Cardiac fibroblast (primary cell): ENCODE results near the gene CHCHD3.

Experiments
- DNase-seq, 2 donors: peaks; one replicate each; pipeline versions ENCODE4 v3.0.0 to v3.0.0-alpha.2; 2010; ENCODE audit warnings: low read depth in 2 of 2
- H3K4me3 ChIP-seq, 2 donors: replicated peaks in 1 of 2; 1 replicate in 1 of 2; 2 replicates in 1 of 2; pipeline ENCODE4 v1.5.1; 2011; ENCODE audit warnings: low read depth in 2 of 2, low read length in 2 of 2, mild to moderate bottlenecking in 2 of 2, moderate library complexity in 1 of 2
- CTCF ChIP-seq: IDR thresholded peaks from one replicate; pipeline ENCODE4 v1.5.1; 2011; ENCODE audit warnings: low read depth, mild to moderate bottlenecking, low read length, inconsistent platforms

CHCHD3 gene

GRCh38 chr7:132943645-132944044 is 138.2 kb downstream of the CHCHD3 start:
- H3K4me3 ChIP-seq: no peak overlapping the region
- no peak for TF ChIP-seq CTCF
- DNase-seq: no peak

- TF ChIP-seq CTCF: no peak
- H3K4me3 ChIP-seq: no peak overlapping the region
- DNase-seq: no peak
Measured at GRCh38 chr7:132942701-132943100, 139.2 kb downstream of the CHCHD3 start.

GRCh38 chr7:132941905-132942304 is 140.0 kb downstream of the CHCHD3 start:
- DNase-seq: no peak

GRCh38 chr7:132941428-132941827 is 140.5 kb downstream of the CHCHD3 start:
- H3K4me3 ChIP-seq: no peak overlapping the region
- no peak for DNase-seq
- no peak for TF ChIP-seq CTCF

More at GRCh38 chr7:132941905-132942304, 140.0 kb downstream of the CHCHD3 start:
- H3K4me3 ChIP-seq: no peak overlapping the region
- no peak for TF ChIP-seq CTCF

GRCh38 chr7:132940084-132940483 is 141.8 kb downstream of the CHCHD3 start:
- no peak overlapping the region for H3K4me3 ChIP-seq
- TF ChIP-seq CTCF: no peak
- no peak for DNase-seq

GRCh38 chr7:132939495-132939894 is 142.4 kb downstream of the CHCHD3 start:
- DNase-seq: no peak
- no peak overlapping the region for H3K4me3 ChIP-seq
- no peak for TF ChIP-seq CTCF

- no peak for TF ChIP-seq CTCF
- H3K4me3 ChIP-seq: no peak overlapping the region
- no peak for DNase-seq
Measured at GRCh38 chr7:132937286-132937685, 144.6 kb downstream of the CHCHD3 start.
